GM23338 (cell line): Measurements from ENCODE around the gene BRSK1. TPM values are rescaled to one million over a fixed set of nuclear protein-coding genes. Genes with fewer than 3 reads are reported as not detected.

Experiments
- ATAC-seq: fragments of 200-7000 bp; cut with Tn5 transposase; 3 replicates; pipeline ENCODE4 v1.9.1; 2020
- DNase-seq: peaks from one replicate; pipeline ENCODE4 v3.0.0-alpha.2; 2015; ENCODE audit warnings: low spot score
- H2AFZ ChIP-seq: fragments of 200-600 bp; sonication (generic); 2 replicates; pipeline ENCODE4 v1.8.0; 2016; ENCODE audit warnings: antibody characterized with exemption, mild to moderate bottlenecking, moderate library complexity
- H3F3A ChIP-seq: fragments of 200-600 bp; sonication (generic); replicated peaks from 2 replicates; pipeline ENCODE4 v1.8.0; 2017; ENCODE audit warnings: antibody characterized with exemption, mixed run types, low read depth
- H3K27ac ChIP-seq: fragments of 200-600 bp; sonication (generic); 2 replicates; pipeline ENCODE4 v1.6.1; 2016; ENCODE audit warnings: low read depth
- H3K27me3 ChIP-seq: fragments of 200-600 bp; sonication (generic); 2 replicates; pipeline ENCODE4 v1.8.0; 2016; ENCODE audit warnings: mild to moderate bottlenecking, mixed run types, moderate library complexity; ENCODE audit not compliant: insufficient read depth
- H3K36me3 ChIP-seq: fragments of 200-600 bp; sonication (generic); 2 replicates; pipeline ENCODE4 v1.8.0; 2016; ENCODE audit warnings: mild to moderate bottlenecking; ENCODE audit not compliant: insufficient read depth
- H3K4me1 ChIP-seq: fragments of 200-600 bp; sonication (generic); 2 replicates; pipeline ENCODE4 v1.8.0; 2016; ENCODE audit warnings: mild to moderate bottlenecking, moderate library complexity; ENCODE audit not compliant: insufficient read depth
- H3K4me2 ChIP-seq: fragments of 200-600 bp; sonication (generic); 2 replicates; pipeline ENCODE4 v1.7.1; 2017; ENCODE audit warnings: mixed run types
- H3K4me3 ChIP-seq: fragments of 200-600 bp; sonication (generic); 2 replicates; pipeline ENCODE4 v1.6.1; 2016; ENCODE audit warnings: mixed run types
- H3K79me2 ChIP-seq: fragments of 200-600 bp; sonication (generic); replicated peaks from 2 replicates; pipeline ENCODE4 v1.8.0; 2017; ENCODE audit warnings: mild to moderate bottlenecking; ENCODE audit not compliant: insufficient read depth
- H3K9me2 ChIP-seq: fragments of 200-600 bp; sonication (generic); 2 replicates; pipeline ENCODE4 v1.8.0; 2017; ENCODE audit not compliant: insufficient read depth
- H4K20me1 ChIP-seq: fragments of 200-600 bp; sonication (generic); replicated peaks from 2 replicates; pipeline ENCODE4 v1.8.0; 2017; ENCODE audit warnings: mild to moderate bottlenecking; ENCODE audit not compliant: insufficient read depth
- H3K27ac Mint-ChIP-seq: 2 replicates; pipeline ENCODE4 v1.8.0; 2020; ENCODE audit warnings: inconsistent platforms, mild to moderate bottlenecking, moderate library complexity, mixed read lengths
- H3K27me3 Mint-ChIP-seq: 3 replicates; pipeline ENCODE4 v1.8.0; 2022; ENCODE audit warnings: low read depth, mild to moderate bottlenecking, moderate library complexity, mixed read lengths, inconsistent platforms; ENCODE audit not compliant: insufficient read depth, poor library complexity
- H3K36me3 Mint-ChIP-seq: 3 replicates; pipeline ENCODE4 v1.8.0; 2021; ENCODE audit warnings: low read depth, mild to moderate bottlenecking, inconsistent platforms, moderate library complexity, mixed read lengths
- H3K4me1 Mint-ChIP-seq: 3 replicates; pipeline ENCODE4 v1.8.0; 2020; ENCODE audit warnings: mild to moderate bottlenecking, inconsistent platforms, mixed read lengths
- H3K4me3 Mint-ChIP-seq: 3 replicates; pipeline ENCODE4 v1.8.0; 2021; ENCODE audit warnings: moderate library complexity, mild to moderate bottlenecking, inconsistent platforms, mixed read lengths
- H3K9me3 Mint-ChIP-seq: 3 replicates; pipeline ENCODE4 v1.8.0; 2020; ENCODE audit warnings: moderate library complexity, mild to moderate bottlenecking, inconsistent platforms, mixed read lengths
- EZH2phosphoT487 ChIP-seq: fragments of 200-600 bp; sonication (generic); IDR thresholded peaks from one replicate; pipeline ENCODE4 v1.8.1; 2018; ENCODE audit warnings: antibody characterized with exemption; ENCODE audit not compliant: unreplicated experiment
- NANOG ChIP-seq: IDR thresholded peaks from 2 replicates; pipeline ENCODE4 v1.6.1; 2016; ENCODE audit warnings: antibody characterized with exemption, borderline replicate concordance
- ZNF114 ChIP-seq: fragments of 250-450 bp; sonication (Bioruptor Pico); IDR thresholded peaks from 2 replicates; pipeline ENCODE4 v1.5.0; 2020; ENCODE audit warnings: mild to moderate bottlenecking, moderate library complexity
- ZNF331 ChIP-seq: fragments of 250-450 bp; sonication (Bioruptor Pico); IDR thresholded peaks from 2 replicates; pipeline ENCODE4 v1.5.0; 2020; ENCODE audit warnings: low read depth, mild to moderate bottlenecking, moderate library complexity
- polyA plus RNA-seq: library from polyadenylated mRNA; unstranded; fragments of >200 nt; fragmentation: Nextera tagmentation; extraction: Ambion mirVana; gene quantifications from 2 replicates; pipeline ENCODE4 v1.2.1, GENCODE V29; 2016
- total RNA-seq: library from RNA; depleted of rRNA; stranded (reverse); fragments of >200 nt; shearing (Covaris generic); gene quantifications from 2 replicates; pipeline ENCODE4 v1.2.3, GENCODE V29; 2014
- TF ChIP-seq, protein P1 (sequence below): fragments of 250-450 bp; sonication (Bioruptor Pico); IDR thresholded peaks from 2 replicates; pipeline ENCODE4 v1.5.0; 2020; ENCODE audit warnings: mild to moderate bottlenecking, moderate library complexity
- TF ChIP-seq, protein P2 (sequence below), 2 experiments: fragments of 200-600 bp in 1 of 2; sonication (generic) in 1 of 2; conservative IDR thresholded peaks; 2 replicates each; pipeline versions ENCODE4 v1.5.1 to v1.6.1; 2016 to 2017; ENCODE audit warnings: antibody characterized with exemption in 2 of 2, low read depth in 2 of 2, mild to moderate bottlenecking in 2 of 2, moderate library complexity in 1 of 2
- TF ChIP-seq, protein P3 (sequence below): IDR thresholded peaks from 2 replicates; pipeline ENCODE4 v1.6.1; 2016; ENCODE audit warnings: antibody characterized with exemption

BRSK1 gene
- total and polyA plus RNA-seq, 2 experiments from 2014 or later: 2.3 to 17.2 TPM

DNA sequence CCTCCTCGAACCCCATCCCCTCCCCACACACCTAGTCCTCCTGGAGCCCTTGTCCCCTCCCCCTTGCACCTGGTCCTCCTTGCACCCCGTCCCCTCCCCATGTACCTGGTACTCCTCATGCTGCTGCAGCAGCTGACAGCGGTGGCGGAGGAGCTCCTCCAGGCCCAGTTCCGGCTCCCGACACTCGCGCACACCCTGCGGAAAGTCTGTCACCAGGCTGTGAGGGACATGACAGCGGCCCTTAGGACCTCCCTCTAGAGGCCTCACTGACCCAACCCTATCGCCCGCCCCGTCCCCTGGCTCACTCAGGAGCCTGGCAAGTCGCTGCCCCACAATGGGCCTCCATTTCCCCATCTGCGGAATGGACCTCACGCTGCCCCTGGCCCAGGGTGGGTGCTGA, 18.6 kb upstream of the BRSK1 start (continued):
- TF ChIP-seq, protein P1, sequence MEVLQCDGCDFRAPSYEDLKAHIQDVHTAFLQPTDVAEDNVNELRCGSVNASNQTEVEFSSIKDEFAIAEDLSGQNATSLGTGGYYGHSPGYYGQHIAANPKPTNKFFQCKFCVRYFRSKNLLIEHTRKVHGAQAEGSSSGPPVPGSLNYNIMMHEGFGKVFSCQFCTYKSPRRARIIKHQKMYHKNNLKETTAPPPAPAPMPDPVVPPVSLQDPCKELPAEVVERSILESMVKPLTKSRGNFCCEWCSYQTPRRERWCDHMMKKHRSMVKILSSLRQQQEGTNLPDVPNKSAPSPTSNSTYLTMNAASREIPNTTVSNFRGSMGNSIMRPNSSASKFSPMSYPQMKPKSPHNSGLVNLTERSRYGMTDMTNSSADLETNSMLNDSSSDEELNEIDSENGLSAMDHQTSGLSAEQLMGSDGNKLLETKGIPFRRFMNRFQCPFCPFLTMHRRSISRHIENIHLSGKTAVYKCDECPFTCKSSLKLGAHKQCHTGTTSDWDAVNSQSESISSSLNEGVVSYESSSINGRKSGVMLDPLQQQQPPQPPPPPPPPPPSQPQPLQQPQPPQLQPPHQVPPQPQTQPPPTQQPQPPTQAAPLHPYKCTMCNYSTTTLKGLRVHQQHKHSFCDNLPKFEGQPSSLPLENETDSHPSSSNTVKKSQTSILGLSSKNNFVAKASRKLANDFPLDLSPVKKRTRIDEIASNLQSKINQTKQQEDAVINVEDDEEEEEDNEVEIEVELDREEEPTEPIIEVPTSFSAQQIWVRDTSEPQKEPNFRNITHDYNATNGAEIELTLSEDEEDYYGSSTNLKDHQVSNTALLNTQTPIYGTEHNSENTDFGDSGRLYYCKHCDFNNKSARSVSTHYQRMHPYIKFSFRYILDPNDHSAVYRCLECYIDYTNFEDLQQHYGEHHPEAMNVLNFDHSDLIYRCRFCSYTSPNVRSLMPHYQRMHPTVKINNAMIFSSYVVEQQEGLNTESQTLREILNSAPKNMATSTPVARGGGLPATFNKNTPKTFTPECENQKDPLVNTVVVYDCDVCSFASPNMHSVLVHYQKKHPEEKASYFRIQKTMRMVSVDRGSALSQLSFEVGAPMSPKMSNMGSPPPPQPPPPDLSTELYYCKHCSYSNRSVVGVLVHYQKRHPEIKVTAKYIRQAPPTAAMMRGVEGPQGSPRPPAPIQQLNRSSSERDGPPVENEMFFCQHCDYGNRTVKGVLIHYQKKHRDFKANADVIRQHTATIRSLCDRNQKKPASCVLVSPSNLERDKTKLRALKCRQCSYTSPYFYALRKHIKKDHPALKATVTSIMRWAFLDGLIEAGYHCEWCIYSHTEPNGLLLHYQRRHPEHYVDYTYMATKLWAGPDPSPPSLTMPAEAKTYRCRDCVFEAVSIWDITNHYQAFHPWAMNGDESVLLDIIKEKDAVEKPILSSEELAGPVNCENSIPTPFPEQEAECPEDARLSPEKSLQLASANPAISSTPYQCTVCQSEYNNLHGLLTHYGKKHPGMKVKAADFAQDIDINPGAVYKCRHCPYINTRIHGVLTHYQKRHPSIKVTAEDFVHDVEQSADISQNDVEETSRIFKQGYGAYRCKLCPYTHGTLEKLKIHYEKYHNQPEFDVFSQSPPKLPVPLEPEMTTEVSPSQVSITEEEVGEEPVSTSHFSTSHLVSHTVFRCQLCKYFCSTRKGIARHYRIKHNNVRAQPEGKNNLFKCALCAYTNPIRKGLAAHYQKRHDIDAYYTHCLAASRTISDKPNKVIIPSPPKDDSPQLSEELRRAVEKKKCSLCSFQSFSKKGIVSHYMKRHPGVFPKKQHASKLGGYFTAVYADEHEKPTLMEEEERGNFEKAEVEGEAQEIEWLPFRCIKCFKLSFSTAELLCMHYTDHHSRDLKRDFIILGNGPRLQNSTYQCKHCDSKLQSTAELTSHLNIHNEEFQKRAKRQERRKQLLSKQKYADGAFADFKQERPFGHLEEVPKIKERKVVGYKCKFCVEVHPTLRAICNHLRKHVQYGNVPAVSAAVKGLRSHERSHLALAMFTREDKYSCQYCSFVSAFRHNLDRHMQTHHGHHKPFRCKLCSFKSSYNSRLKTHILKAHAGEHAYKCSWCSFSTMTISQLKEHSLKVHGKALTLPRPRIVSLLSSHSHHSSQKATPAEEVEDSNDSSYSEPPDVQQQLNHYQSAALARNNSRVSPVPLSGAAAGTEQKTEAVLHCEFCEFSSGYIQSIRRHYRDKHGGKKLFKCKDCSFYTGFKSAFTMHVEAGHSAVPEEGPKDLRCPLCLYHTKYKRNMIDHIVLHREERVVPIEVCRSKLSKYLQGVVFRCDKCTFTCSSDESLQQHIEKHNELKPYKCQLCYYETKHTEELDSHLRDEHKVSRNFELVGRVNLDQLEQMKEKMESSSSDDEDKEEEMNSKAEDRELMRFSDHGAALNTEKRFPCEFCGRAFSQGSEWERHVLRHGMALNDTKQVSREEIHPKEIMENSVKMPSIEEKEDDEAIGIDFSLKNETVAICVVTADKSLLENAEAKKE (CRISPR knock-in tag): no peak
- TF ChIP-seq ZNF114 (CRISPR knock-in tag): no peak
- TF ChIP-seq NANOG: no peak
- TF ChIP-seq, protein P2, sequence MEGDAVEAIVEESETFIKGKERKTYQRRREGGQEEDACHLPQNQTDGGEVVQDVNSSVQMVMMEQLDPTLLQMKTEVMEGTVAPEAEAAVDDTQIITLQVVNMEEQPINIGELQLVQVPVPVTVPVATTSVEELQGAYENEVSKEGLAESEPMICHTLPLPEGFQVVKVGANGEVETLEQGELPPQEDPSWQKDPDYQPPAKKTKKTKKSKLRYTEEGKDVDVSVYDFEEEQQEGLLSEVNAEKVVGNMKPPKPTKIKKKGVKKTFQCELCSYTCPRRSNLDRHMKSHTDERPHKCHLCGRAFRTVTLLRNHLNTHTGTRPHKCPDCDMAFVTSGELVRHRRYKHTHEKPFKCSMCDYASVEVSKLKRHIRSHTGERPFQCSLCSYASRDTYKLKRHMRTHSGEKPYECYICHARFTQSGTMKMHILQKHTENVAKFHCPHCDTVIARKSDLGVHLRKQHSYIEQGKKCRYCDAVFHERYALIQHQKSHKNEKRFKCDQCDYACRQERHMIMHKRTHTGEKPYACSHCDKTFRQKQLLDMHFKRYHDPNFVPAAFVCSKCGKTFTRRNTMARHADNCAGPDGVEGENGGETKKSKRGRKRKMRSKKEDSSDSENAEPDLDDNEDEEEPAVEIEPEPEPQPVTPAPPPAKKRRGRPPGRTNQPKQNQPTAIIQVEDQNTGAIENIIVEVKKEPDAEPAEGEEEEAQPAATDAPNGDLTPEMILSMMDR (conservative IDR thresholded peaks at IDR 0.05; ENCODE audit: low read depth in 2 of 2): no peak
- no peak for TF ChIP-seq ZNF331 (CRISPR knock-in tag)

DNA sequence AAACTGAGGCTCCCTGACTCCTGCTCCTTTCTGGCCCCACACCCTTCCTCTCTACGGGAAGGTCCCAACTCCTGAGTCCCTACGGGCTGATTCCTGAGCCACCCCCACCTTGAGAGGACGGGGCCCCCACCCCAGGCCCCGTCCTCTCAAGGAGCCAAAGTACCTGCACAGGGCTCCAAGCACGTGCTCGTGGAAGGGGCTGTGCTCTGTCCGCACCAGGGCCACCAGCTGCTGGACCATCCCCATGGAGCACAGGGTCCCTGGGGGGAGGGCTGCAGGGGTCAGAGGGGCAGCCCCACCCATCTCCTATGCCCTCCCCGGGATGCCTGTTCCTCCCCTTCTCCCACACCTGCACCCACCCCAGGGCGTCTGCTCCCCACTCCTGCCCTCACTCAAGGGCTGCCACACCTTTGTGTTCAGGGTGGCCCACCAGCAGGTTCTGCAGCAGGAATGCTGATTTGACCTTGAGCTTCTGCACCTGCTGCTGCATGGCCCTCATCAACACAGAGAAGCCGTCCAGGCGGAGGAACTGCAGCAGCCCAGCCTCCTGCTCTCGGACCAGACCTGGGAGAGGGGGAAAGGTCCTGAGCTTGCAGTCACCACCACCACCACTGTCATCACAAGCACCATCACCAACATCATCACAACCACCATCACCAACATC, 17.9 kb upstream of the BRSK1 start:
- H3K27ac ChIP-seq: no peak overlapping the region
- H3K79me2 ChIP-seq: 0 out of 2 replicates have a peak, but pooled peaks cover 4% of the 10 kb centered on the region
- peaks cover 10% of the 10 kb centered on the region; the same call in 1 of the 2 replicates for H3F3A ChIP-seq
- H3K27ac Mint-ChIP-seq: no peak overlapping the region
- no peak overlapping the region for H3K4me3 ChIP-seq
- ATAC-seq (no peak), DNase-seq (no peak)
- H3K4me2 ChIP-seq: no peak overlapping the region
- H3K4me1 Mint-ChIP-seq: peaks cover 7% of the 10 kb centered on the region
- H3K4me1 ChIP-seq: no peaks in the 10 kb centered on the region
- no peaks in the 10 kb centered on the region; the same call in 1 of the 2 replicates for H4K20me1 ChIP-seq
- H3K9me2 ChIP-seq: 0 out of 2 replicates have a peak, but pooled peaks cover 4% of the 10 kb centered on the region
- peaks cover 15% of the 10 kb centered on the region for H3K36me3 Mint-ChIP-seq
- no peak overlapping the region for H2AFZ ChIP-seq
- no peaks in the 10 kb centered on the region for H3K27me3 ChIP-seq
- peaks cover 11% of the 10 kb centered on the region for H3K9me3 Mint-ChIP-seq
- no peaks in the 10 kb centered on the region for H3K36me3 ChIP-seq
- no peaks in the 10 kb centered on the region for H3K27me3 Mint-ChIP-seq
- H3K4me3 Mint-ChIP-seq: no peak overlapping the region
- TF ChIP-seq, protein P2 (conservative IDR thresholded peaks at IDR 0.05; ENCODE audit: low read depth in 2 of 2): no peak
- no peak for TF ChIP-seq EZH2phosphoT487
- TF ChIP-seq, protein P3, sequence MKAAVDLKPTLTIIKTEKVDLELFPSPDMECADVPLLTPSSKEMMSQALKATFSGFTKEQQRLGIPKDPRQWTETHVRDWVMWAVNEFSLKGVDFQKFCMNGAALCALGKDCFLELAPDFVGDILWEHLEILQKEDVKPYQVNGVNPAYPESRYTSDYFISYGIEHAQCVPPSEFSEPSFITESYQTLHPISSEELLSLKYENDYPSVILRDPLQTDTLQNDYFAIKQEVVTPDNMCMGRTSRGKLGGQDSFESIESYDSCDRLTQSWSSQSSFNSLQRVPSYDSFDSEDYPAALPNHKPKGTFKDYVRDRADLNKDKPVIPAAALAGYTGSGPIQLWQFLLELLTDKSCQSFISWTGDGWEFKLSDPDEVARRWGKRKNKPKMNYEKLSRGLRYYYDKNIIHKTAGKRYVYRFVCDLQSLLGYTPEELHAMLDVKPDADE: no peak
